HepG2 (cell line): ENCODE results near the gene SNAI1. TPM values are rescaled to one million over a fixed set of nuclear protein-coding genes. Genes with fewer than 3 reads are reported as not detected.

ENCODE experiments used
- CEBPZ ChIP-seq: IDR thresholded peaks from 2 replicates; pipeline ENCODE4 v1.6.1; 2012; ENCODE audit warnings: low read length, improper control_type of control experiment
- CSRNP2 ChIP-seq: sonication (generic); formaldehyde crosslinking; conservative IDR thresholded peaks from 2 replicates; pipeline ENCODE4 v1.8.0; 2022; ENCODE audit warnings: low read depth, missing genetic modification reagents
- IRX3 ChIP-seq: sonication (generic); formaldehyde crosslinking; IDR thresholded peaks from 2 replicates; pipeline ENCODE4 v1.8.1; 2023; ENCODE audit warnings: mild to moderate bottlenecking, low read depth, missing genetic modification reagents, borderline replicate concordance
- JUND ChIP-seq: sonication (generic); formaldehyde crosslinking; IDR thresholded peaks from 2 replicates; pipeline ENCODE4 v1.8.0; 2022; ENCODE audit warnings: mild to moderate bottlenecking, missing genetic modification reagents
- MATR3 ChIP-seq: sonication (generic); formaldehyde crosslinking; IDR thresholded peaks from 2 replicates; pipeline ENCODE4 v1.4.0; 2020; ENCODE audit warnings: missing genetic modification reagents
- NCOR1 ChIP-seq: fragments of 200-600 bp; sonication (generic); IDR thresholded peaks from 2 replicates; pipeline ENCODE4 v1.7.0; 2017; ENCODE audit warnings: antibody characterized with exemption, low read length, borderline replicate concordance
- NFATC3 ChIP-seq: sonication (generic); formaldehyde crosslinking; IDR thresholded peaks from 2 replicates; pipeline ENCODE4 v1.5.1; 2020; ENCODE audit warnings: mild to moderate bottlenecking, missing genetic modification reagents
- NR1H2 ChIP-seq: sonication (generic); formaldehyde crosslinking; IDR thresholded peaks from 2 replicates; pipeline ENCODE4 v1.8.1; 2022; ENCODE audit warnings: low read depth, missing genetic modification reagents, borderline replicate concordance
- SAP130 ChIP-seq: IDR thresholded peaks from 2 replicates; pipeline ENCODE4 v1.6.1; 2016; ENCODE audit warnings: low read depth
- SMARCC2 ChIP-seq: fragments of 450-650 bp; IDR thresholded peaks from 2 replicates; pipeline ENCODE4 v1.6.1; 2017; ENCODE audit warnings: antibody characterized with exemption, mild to moderate bottlenecking
- ZFX ChIP-seq: sonication (generic); formaldehyde crosslinking; IDR thresholded peaks from 2 replicates; pipeline ENCODE4 v1.4.0; 2020; ENCODE audit warnings: mild to moderate bottlenecking, low read depth, missing genetic modification reagents, moderate library complexity
- ZNF282 ChIP-seq: fragments of 450-650 bp; IDR thresholded peaks from 2 replicates; pipeline ENCODE4 v1.6.1; 2018; ENCODE audit not compliant: partially characterized antibody
- ZNF543 ChIP-seq: sonication (generic); formaldehyde crosslinking; IDR thresholded peaks from 2 replicates; pipeline ENCODE4 v1.4.0; 2020; ENCODE audit warnings: mild to moderate bottlenecking, missing genetic modification reagents
- ZNF546 ChIP-seq: sonication (generic); formaldehyde crosslinking; conservative IDR thresholded peaks from 2 replicates; pipeline ENCODE4 v1.8.1; 2023; ENCODE audit warnings: mild to moderate bottlenecking, missing genetic modification reagents
- ZNF746 ChIP-seq: sonication (generic); formaldehyde crosslinking; IDR thresholded peaks from 2 replicates; pipeline ENCODE4 v1.8.0; 2022; ENCODE audit warnings: mild to moderate bottlenecking, missing genetic modification reagents
- ZNF781 ChIP-seq: sonication (generic); formaldehyde crosslinking; IDR thresholded peaks from 2 replicates; pipeline ENCODE4 v1.5.1; 2020; ENCODE audit warnings: borderline replicate concordance, mild to moderate bottlenecking, missing genetic modification reagents; ENCODE audit errors: not compliant biosample characterization
- polyA plus RNA-seq, 8 experiments: library from polyadenylated mRNA; depleted of rRNA in 3 of 8; stranded (reverse) in 7 of 8; unstranded in 1 of 8; fragments of >200 nt; fragmentation: Illumina TruSeq in 4 of 8; extraction: Trizol in 4 of 8; gene quantifications; 2 replicates each; pipeline versions ENCODE4 v1.2.1 to v1.2.3, GENCODE V29; 2011 to 2016; ENCODE audit warnings: low read depth in 4 of 8, missing spikeins in 1 of 8, mixed read lengths in 1 of 8; ENCODE audit not compliant: insufficient read depth in 1 of 8
- total RNA-seq, 5 experiments: library from RNA; depleted of rRNA; stranded (reverse); fragments of >200 nt; fragmentation: Illumina TruSeq; extraction: Trizol; gene quantifications; 2 replicates each; pipeline ENCODE4 v1.2.3, GENCODE V29; 2016; ENCODE audit warnings: low read depth in 1 of 5
- TF ChIP-seq, protein P1 (sequence below): fragments of 450-650 bp; IDR thresholded peaks from 2 replicates; pipeline ENCODE4 v1.6.1; 2017
- TF ChIP-seq, protein P2 (sequence below): sonication (generic); formaldehyde crosslinking; IDR thresholded peaks from 2 replicates; pipeline ENCODE4 v1.4.0; 2020; ENCODE audit warnings: missing genetic modification reagents
- TF ChIP-seq, protein P3 (sequence below): sonication (generic); formaldehyde crosslinking; IDR thresholded peaks from 2 replicates; pipeline ENCODE4 v1.9.0; 2021; ENCODE audit warnings: missing genetic modification reagents, borderline replicate concordance

The SNAI1 gene
- total and polyA plus RNA-seq, 2 of the 13 experiments (the other 11 are each of a cell fraction or from before 2014, with no cell fraction given) = 1.3 to 1.4 TPM

- no peak for TF ChIP-seq IRX3 (CRISPR knock-in tag)
- TF ChIP-seq ZNF781 (CRISPR knock-in tag) = no peak
- TF ChIP-seq ZNF543 (CRISPR knock-in tag) = no peak
- TF ChIP-seq JUND = 0 out of 2 replicates have a peak, but pooled peaks have one; percentile 54
- 0 out of 2 replicates have a peak, but pooled peaks have one; percentile 26 for TF ChIP-seq ZFX
- TF ChIP-seq, protein P1, sequence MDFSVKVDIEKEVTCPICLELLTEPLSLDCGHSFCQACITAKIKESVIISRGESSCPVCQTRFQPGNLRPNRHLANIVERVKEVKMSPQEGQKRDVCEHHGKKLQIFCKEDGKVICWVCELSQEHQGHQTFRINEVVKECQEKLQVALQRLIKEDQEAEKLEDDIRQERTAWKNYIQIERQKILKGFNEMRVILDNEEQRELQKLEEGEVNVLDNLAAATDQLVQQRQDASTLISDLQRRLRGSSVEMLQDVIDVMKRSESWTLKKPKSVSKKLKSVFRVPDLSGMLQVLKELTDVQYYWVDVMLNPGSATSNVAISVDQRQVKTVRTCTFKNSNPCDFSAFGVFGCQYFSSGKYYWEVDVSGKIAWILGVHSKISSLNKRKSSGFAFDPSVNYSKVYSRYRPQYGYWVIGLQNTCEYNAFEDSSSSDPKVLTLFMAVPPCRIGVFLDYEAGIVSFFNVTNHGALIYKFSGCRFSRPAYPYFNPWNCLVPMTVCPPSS = no peak
- TF ChIP-seq CEBPZ = no peak
- no peak for TF ChIP-seq ZNF546
- TF ChIP-seq SMARCC2 = no peak
- TF ChIP-seq SAP130 (CRISPR knock-in tag) = peak; percentile 78
- TF ChIP-seq, protein P2, sequence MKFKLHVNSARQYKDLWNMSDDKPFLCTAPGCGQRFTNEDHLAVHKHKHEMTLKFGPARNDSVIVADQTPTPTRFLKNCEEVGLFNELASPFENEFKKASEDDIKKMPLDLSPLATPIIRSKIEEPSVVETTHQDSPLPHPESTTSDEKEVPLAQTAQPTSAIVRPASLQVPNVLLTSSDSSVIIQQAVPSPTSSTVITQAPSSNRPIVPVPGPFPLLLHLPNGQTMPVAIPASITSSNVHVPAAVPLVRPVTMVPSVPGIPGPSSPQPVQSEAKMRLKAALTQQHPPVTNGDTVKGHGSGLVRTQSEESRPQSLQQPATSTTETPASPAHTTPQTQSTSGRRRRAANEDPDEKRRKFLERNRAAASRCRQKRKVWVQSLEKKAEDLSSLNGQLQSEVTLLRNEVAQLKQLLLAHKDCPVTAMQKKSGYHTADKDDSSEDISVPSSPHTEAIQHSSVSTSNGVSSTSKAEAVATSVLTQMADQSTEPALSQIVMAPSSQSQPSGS (CRISPR knock-in tag) = no peak
- no peak for TF ChIP-seq NFATC3 (CRISPR knock-in tag)
- TF ChIP-seq MATR3 (CRISPR knock-in tag) = no peak
- TF ChIP-seq ZNF746 (CRISPR knock-in tag) = no peak
- no peak for TF ChIP-seq NCOR1
- TF ChIP-seq, protein P3, sequence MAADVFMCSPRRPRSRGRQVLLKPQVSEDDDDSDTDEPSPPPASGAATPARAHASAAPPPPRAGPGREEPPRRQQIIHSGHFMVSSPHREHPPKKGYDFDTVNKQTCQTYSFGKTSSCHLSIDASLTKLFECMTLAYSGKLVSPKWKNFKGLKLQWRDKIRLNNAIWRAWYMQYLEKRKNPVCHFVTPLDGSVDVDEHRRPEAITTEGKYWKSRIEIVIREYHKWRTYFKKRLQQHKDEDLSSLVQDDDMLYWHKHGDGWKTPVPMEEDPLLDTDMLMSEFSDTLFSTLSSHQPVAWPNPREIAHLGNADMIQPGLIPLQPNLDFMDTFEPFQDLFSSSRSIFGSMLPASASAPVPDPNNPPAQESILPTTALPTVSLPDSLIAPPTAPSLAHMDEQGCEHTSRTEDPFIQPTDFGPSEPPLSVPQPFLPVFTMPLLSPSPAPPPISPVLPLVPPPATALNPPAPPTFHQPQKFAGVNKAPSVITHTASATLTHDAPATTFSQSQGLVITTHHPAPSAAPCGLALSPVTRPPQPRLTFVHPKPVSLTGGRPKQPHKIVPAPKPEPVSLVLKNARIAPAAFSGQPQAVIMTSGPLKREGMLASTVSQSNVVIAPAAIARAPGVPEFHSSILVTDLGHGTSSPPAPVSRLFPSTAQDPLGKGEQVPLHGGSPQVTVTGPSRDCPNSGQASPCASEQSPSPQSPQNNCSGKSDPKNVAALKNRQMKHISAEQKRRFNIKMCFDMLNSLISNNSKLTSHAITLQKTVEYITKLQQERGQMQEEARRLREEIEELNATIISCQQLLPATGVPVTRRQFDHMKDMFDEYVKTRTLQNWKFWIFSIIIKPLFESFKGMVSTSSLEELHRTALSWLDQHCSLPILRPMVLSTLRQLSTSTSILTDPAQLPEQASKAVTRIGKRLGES (CRISPR knock-in tag) = no peak
- no peak for TF ChIP-seq ZNF282
- no peak for TF ChIP-seq NR1H2 (CRISPR knock-in tag)
- no peak for TF ChIP-seq CSRNP2 (CRISPR knock-in tag)
Observed at GRCh38 chr20:49976542-49976941, 6.2 kb upstream of the SNAI1 start (continued).
